ENCODE measurements around the gene MAFF. TPM values are rescaled to one million over a fixed set of nuclear protein-coding genes. Genes with fewer than 3 reads are reported as not detected.

MAFF gene
- total RNA-seq, 4 donors from 2014 or later: 68.1 to 110 (median 96.8) TPM

DNA sequence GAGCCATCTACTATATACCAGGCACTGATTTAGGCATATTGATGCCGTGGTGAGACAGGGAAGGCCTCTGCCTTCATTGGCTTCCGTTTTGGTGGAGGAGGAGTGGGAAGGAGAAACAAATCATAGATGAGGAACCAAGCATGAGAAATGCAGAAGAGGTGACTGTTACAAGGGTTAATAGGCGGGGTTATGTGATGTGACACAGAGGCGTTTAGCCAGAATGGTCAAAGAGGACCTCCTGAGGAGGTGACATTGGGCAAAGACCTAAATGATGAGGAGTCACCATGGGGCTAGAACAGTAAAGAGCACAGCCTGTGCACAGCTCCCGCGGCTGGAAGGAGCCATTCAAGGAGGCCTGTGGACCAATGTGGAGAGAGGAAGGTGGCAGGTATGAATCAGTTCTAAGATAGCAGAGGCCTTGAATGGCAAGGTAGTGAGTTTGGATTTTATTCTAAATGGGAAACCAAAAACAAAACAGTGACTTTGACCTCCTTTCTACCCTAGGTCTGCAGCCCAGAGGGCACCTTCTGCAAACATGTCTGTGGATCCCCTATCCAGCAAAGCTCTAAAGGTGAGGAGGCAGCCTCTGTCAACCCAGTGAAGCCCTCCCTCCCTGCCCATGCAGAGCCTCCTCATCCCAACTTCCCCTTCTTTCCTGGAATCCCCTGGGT is 11.7 kb downstream of the MAFF start:
- H3K27me3 ChIP-seq: no peaks in the 10 kb centered on the region
- H3K27ac ChIP-seq: peak overlapping the region in 1 of 4 donors; percentile 73
- H3K36me3 ChIP-seq: peaks cover 0 to 17% (median 0%) of the 10 kb centered on the region in 3 donors
- peaks cover 0 to 48% (median 19%) of the 10 kb centered on the region in 4 donors for H3K4me1 ChIP-seq
- TF ChIP-seq POLR2A (IDR thresholded peaks at IDR 0.05): no peak
- TF ChIP-seq, protein P1, sequence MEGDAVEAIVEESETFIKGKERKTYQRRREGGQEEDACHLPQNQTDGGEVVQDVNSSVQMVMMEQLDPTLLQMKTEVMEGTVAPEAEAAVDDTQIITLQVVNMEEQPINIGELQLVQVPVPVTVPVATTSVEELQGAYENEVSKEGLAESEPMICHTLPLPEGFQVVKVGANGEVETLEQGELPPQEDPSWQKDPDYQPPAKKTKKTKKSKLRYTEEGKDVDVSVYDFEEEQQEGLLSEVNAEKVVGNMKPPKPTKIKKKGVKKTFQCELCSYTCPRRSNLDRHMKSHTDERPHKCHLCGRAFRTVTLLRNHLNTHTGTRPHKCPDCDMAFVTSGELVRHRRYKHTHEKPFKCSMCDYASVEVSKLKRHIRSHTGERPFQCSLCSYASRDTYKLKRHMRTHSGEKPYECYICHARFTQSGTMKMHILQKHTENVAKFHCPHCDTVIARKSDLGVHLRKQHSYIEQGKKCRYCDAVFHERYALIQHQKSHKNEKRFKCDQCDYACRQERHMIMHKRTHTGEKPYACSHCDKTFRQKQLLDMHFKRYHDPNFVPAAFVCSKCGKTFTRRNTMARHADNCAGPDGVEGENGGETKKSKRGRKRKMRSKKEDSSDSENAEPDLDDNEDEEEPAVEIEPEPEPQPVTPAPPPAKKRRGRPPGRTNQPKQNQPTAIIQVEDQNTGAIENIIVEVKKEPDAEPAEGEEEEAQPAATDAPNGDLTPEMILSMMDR (IDR thresholded peaks at IDR 0.05): no peak
- no peak for TF ChIP-seq EP300 (IDR thresholded peaks at IDR 0.05)
- H3K4me3 ChIP-seq: no peak overlapping the region
- 85 to 88% methylated on average over 6 of the region's 6 CpGs for WGBS, 2 donors
- DNase-seq (ENCODE audit: low spot score in 2 of 2): no peak
- H3K9me3 ChIP-seq: no peaks in the 10 kb centered on the region

DNA sequence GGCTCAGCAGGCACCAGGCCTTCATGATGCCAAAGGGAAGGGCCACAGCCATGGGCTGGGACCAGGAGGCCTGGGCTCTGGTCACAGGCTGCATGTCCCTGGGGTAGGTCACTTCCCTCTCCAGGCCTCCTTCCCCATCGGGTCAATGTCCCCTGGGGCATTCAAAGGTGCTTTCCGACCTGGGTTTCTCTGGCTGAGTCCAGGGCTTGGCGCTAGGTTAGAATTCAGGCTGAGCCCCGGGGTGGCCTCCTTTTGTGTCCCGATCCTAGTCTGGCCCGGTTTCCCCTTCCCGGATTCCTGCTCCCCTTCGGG is 12.2 kb downstream of the MAFF start:
- TF ChIP-seq EP300 (IDR thresholded peaks at IDR 0.05): no peak
- no peak for TF ChIP-seq POLR2A (IDR thresholded peaks at IDR 0.05)
- TF ChIP-seq, protein P1 (IDR thresholded peaks at IDR 0.05): no peak
- no peak for DNase-seq (ENCODE audit: low spot score in 2 of 2)
- Histone ChIP-seq H3K4me3 (peak overlapping the region in 2 of 4 donors; percentile 2 to 39), H3K36me3 (peaks cover 0 to 13% (median 0%) of the 10 kb centered on the region in 3 donors), H3K9me3 (no peaks in the 10 kb centered on the region), H3K27me3 (no peaks in the 10 kb centered on the region), H3K4me1 (peaks cover 0 to 48% (median 24%) of the 10 kb centered on the region in 4 donors), H3K27ac (peak overlapping the region; percentile 40 to 73 (median 60))
- WGBS, 2 donors: 31 to 36% methylated on average over 8 of the region's 8 CpGs

DNA sequence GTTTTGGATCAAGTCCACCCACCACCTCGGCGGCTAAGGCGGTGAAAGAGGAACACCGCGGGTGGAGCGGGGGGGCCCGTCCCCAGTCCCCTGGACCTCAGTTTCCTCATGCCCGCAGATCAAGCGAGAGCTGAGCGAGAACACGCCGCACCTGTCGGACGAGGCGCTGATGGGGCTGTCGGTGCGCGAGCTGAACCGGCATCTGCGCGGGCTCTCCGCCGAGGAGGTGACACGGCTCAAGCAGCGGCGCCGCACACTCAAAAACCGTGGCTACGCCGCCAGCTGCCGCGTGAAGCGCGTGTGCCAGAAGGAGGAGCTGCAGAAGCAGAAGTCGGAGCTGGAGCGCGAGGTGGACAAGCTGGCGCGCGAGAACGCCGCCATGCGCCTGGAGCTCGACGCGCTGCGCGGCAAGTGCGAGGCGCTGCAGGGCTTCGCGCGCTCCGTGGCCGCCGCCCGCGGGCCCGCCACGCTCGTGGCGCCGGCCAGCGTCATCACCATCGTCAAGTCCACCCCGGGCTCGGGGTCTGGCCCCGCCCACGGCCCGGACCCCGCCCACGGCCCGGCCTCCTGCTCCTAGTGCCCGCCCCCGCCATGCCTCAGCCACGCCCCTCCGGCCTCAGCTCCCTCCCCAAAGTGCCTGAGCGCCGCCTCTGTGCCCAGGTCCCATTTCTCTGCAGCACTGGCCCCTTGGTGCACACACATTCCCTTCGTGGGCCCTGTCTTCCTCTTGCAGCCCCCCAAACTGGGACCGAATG is 12.7 kb downstream of the MAFF start:
- TF ChIP-seq, protein P1 (IDR thresholded peaks at IDR 0.05): peak in 4 of 5 experiments; percentile 11 to 63 (median 34)
- TF ChIP-seq POLR2A (IDR thresholded peaks at IDR 0.05) (peak in 1 of 2 donors; percentile 51), EP300 (IDR thresholded peaks at IDR 0.05) (peak in 1 of 2 donors; percentile 56)
- no peaks in the 10 kb centered on the region for H3K27me3 ChIP-seq
- no peaks in the 10 kb centered on the region for H3K9me3 ChIP-seq
- H3K27ac ChIP-seq: peak overlapping the region; percentile 47 to 73 (median 60)
- peak in 1 of 2 donors; percentile 57 for DNase-seq (ENCODE audit: low spot score in 2 of 2)
- peaks cover 0 to 53% (median 28%) of the 10 kb centered on the region in 4 donors for H3K4me1 ChIP-seq
- H3K36me3 ChIP-seq: peaks cover 0 to 13% (median 0%) of the 10 kb centered on the region in 3 donors
- H3K4me3 ChIP-seq: peak overlapping the region in 3 of 4 donors; percentile 2 to 39 (median 8)
- 24 to 26% methylated on average over 24 to 69 of the region's 81 CpGs for WGBS, 2 donors

DNA sequence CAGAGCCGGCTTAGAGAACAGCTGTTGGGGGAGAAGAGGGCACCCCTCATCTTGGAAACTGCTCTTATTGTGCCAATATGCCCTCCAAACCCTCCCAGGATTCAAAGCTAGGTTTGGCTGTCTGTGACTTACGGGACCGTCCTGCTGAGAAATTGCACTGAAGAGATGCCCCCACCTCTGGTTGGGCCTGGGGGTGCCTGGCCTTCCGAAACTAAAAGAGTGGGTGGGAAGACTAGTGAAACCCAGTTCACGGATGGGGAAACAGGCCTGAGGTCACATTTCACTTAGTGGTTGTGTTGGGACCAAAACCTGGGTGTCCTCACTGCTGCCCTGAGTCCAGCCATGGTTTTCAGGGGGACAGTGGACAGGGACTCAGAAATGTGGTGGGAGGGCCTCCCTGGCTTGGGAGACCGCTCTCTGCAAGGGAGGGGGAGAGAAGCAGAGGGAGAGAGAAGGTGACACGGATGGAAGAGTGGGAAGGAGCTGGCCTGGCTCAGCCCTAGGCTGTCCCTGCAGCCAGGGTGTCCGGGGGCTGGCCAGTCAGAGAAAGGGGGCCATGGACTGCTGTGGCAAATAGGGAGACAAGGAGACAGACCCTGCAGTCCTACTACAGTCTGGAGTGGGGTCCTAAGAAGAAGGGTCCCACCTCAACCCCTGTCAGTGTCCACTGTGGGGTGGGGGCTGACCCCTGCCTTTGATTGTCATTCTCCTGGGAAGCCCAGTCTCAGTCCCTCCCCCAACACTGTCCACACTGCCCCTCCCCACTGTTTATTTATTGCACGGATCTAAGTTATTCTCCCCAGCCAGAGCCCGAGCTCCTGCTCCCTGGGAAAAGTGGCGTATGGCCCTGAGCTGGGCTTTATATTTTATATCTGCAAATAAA is 13.6 kb downstream of the MAFF start:
- Histone ChIP-seq H3K4me1 (peaks cover 0 to 57% (median 38%) of the 10 kb centered on the region in 4 donors), H3K36me3 (peaks cover 0 to 13% (median 0%) of the 10 kb centered on the region in 3 donors), H3K27ac (peak overlapping the region; percentile 47 to 73 (median 60)), H3K27me3 (no peaks in the 10 kb centered on the region), H3K4me3 (no peak overlapping the region), H3K9me3 (no peaks in the 10 kb centered on the region)
- TF ChIP-seq EP300 (IDR thresholded peaks at IDR 0.05) (peak in 1 of 2 donors; percentile 1), POLR2A (IDR thresholded peaks at IDR 0.05) (no peak)
- TF ChIP-seq, protein P1 (IDR thresholded peaks at IDR 0.05): no peak
- DNase-seq (ENCODE audit: low spot score in 2 of 2): no peak
- 71 to 80% methylated on average over 11 of the region's 11 CpGs for WGBS, 2 donors
